Liver (tissue), 9 donors: ENCODE data around the gene HOXA3. TPM values are rescaled to one million over a fixed set of nuclear protein-coding genes. Genes with fewer than 3 reads are reported as not detected.
A peak's percentile ranks its signal among the peaks of the same experiment; 100 is the strongest.

Source experiments
- DNase-seq: peaks from one replicate; pipeline ENCODE4 v3.0.0-alpha.2; 2017; ENCODE audit warnings: low spot score
- H3K27ac ChIP-seq, 2 donors: one replicate each; pipeline ENCODE4 v1.7.0; 2013; ENCODE audit warnings: inconsistent platforms in 2 of 2, low read length in 2 of 2, control low read depth in 1 of 2, low read depth in 1 of 2, mild to moderate bottlenecking in 1 of 2
- H3K27me3 ChIP-seq, 4 donors: one replicate each; pipeline versions ENCODE4 v1.6.1 to v1.7.0; 2013; ENCODE audit warnings: low read length in 3 of 4, inconsistent platforms in 1 of 4, mild to moderate bottlenecking in 1 of 4, moderate library complexity in 1 of 4; ENCODE audit not compliant: control insufficient read depth in 4 of 4, insufficient read depth in 4 of 4
- H3K36me3 ChIP-seq, 4 donors: one replicate each; pipeline versions ENCODE4 v1.6.1 to v1.7.0; 2013; ENCODE audit warnings: low read length in 3 of 4, mild to moderate bottlenecking in 3 of 4, low read depth in 1 of 4, moderate library complexity in 1 of 4; ENCODE audit not compliant: control insufficient read depth in 4 of 4, insufficient read depth in 3 of 4
- H3K4me1 ChIP-seq, 4 donors: one replicate each; pipeline versions ENCODE4 v1.6.1 to v1.7.0; 2013; ENCODE audit warnings: low read length in 3 of 4, mild to moderate bottlenecking in 3 of 4, moderate library complexity in 1 of 4; ENCODE audit not compliant: control insufficient read depth in 4 of 4, insufficient read depth in 4 of 4
- H3K4me3 ChIP-seq, 3 donors: one replicate each; pipeline versions ENCODE4 v1.6.1 to v1.7.0; 2013; ENCODE audit warnings: low read length in 3 of 3, control low read depth in 1 of 3, low read depth in 1 of 3, mild to moderate bottlenecking in 1 of 3
- H3K9ac ChIP-seq, 2 donors: one replicate each; pipeline ENCODE4 v1.7.0; 2013; ENCODE audit warnings: low read length in 2 of 2, mild to moderate bottlenecking in 2 of 2, moderate library complexity in 2 of 2, control low read depth in 1 of 2, low read depth in 1 of 2
- H3K9me3 ChIP-seq, 4 donors: one replicate each; pipeline versions ENCODE4 v1.6.1 to v1.7.0; 2013; ENCODE audit warnings: low read length in 3 of 4; ENCODE audit not compliant: control insufficient read depth in 4 of 4
- FOXA1 ChIP-seq: IDR thresholded peaks from 2 replicates; pipeline ENCODE4 v1.6.1; 2016; ENCODE audit warnings: antibody characterized with exemption
- HNF4G ChIP-seq: IDR thresholded peaks from 2 replicates; pipeline ENCODE4 v1.6.1; 2016; ENCODE audit warnings: antibody characterized with exemption
- NR2F2 ChIP-seq: IDR thresholded peaks from 2 replicates; pipeline ENCODE4 v1.6.1; 2016; ENCODE audit warnings: antibody characterized with exemption
- REST ChIP-seq: IDR thresholded peaks from 2 replicates; pipeline ENCODE4 v1.6.1; 2016; ENCODE audit warnings: antibody characterized with exemption, mild to moderate bottlenecking
- RXRA ChIP-seq, 2 donors: IDR thresholded peaks; 2 replicates each; pipeline ENCODE4 v1.6.1; 2017 to 2018; ENCODE audit warnings: antibody characterized with exemption in 2 of 2, mild to moderate bottlenecking in 1 of 2
- TAF1 ChIP-seq: conservative IDR thresholded peaks from 2 replicates; pipeline ENCODE4 v1.6.1; 2016; ENCODE audit warnings: antibody characterized with exemption, mild to moderate bottlenecking
- ZBTB33 ChIP-seq: IDR thresholded peaks from 2 replicates; pipeline ENCODE4 v1.6.1; 2016; ENCODE audit warnings: antibody characterized with exemption
- WGBS: extraction: QIAGEN DNeasy Blood & Tissue Kit; methylation state at CpG from one replicate; pipeline ENCODE4 v1.1.7; 2013; 5-methylcytosine and 5-hydroxymethylcytosine counted together
- polyA plus RNA-seq, 2 donors: library from polyadenylated mRNA; stranded (reverse) in 1 of 2; unstranded in 1 of 2; fragments of 200-250 nt in 1 of 2; fragments of >200 nt in 1 of 2; fragmentation: Nextera tagmentation in 1 of 2; extraction: Ambion mirVana in 1 of 2; gene quantifications; one replicate each; pipeline versions ENCODE4 v1.2.1 to v1.2.3, GENCODE V29; 2013 to 2015
- total RNA-seq, 2 donors: library from RNA; depleted of rRNA; stranded (reverse); fragments of >200 nt; gene quantifications; one replicate each; pipeline ENCODE4 v1.2.3, GENCODE V29; 2014
- donor health status: healthy.
- donor health status: healthy.
- donor health status: healthy.
- donor health status: healthy.
- donor health status: healthy.

HOXA3 gene
- total and polyA plus RNA-seq, 4 donors, result 0.11 to 0.28 (median 0.20) TPM

DNA sequence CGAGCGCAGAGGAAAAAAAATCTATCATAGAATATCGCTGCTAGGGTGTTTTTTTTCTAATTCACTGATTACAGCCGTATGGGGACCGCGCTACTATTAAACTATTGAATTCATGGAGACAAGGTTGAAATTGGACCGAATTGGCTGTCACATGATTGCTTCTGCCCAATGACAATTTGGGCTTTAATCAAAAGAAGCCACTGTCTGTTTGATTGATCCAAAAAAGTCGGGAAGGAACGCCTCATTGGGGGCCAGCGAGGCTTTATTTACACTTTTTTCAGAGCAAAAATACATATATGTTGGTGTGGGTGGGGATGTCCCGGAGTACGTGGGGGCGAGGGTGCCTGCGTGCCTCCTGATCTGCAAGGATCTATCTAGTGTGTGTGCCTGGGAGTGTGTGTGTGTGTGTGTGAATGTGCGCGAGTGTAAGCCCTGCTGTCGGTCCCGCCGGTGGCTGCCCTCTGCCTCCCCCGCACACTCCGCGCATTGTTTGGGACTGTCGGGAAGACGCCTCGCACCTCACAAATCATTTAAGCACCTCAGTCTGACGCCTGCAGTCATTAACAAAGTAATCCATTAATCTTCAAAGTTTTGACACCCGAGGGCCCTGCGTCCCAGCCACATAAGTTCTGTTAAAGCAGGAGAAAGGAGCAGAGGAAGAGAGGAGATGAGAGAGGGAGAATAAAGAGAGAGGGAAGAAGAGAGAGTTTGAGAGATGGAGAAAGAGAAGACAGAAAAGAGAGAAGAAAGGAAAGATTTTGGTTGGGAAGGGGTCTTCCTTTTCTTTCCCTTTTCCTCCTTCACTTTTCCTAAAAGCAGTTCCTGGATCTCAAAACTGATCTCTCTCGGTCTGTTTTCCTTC, 49.6 kb downstream of the HOXA3 start, which contains the start of gene HOXA2:
Gene HOXA2, minus strand, starts transcription at position 103 of the 862 bp plus-strand sequence. CDS start 183 bp downstream, outside the sequence.
- DNase-seq, result no peak

GRCh38 chr7:27101957-27102580, 50.3 kb downstream of the HOXA3 start:
- peak overlapping the region in 1 of 3 donors; percentile 15 for H3K4me3 ChIP-seq
- peaks cover 0 to 33% (median 15%) of the 10 kb centered on the region in 4 donors for H3K27me3 ChIP-seq
- no peaks in the 10 kb centered on the region for H3K36me3 ChIP-seq
- TF ChIP-seq ZBTB33 (no peak), HNF4G (no peak), NR2F2 (no peak), RXRA (IDR thresholded peaks at IDR 0.05) (no peak), TAF1 (no peak), FOXA1 (no peak), REST (no peak)
- WGBS, result 8% methylated on average over 39 of the region's 39 CpGs
- H3K9me3 ChIP-seq, result no peaks in the 10 kb centered on the region
- H3K27ac ChIP-seq, result peak overlapping the region in 1 of 2 donors; percentile 51
- peaks cover 0 to 7% (median 0%) of the 10 kb centered on the region in 4 donors for H3K4me1 ChIP-seq
- no peak for DNase-seq
- no peak overlapping the region for H3K9ac ChIP-seq

More for the DNA sequence above, 49.6 kb downstream of the HOXA3 start, which contains the start of gene HOXA2:
- no peak within 1 kb of the TSS for H3K9ac ChIP-seq
- peak within 1 kb of the TSS in 1 of 3 donors; percentile 15 for H3K4me3 ChIP-seq
- H3K9me3 ChIP-seq, result no peaks in the 10 kb centered on the region
- H3K27ac ChIP-seq, result peak within 1 kb of the TSS; percentile 51 to 63
- H3K4me1 ChIP-seq, result peaks cover 0 to 7% (median 0%) of the 10 kb centered on the region in 4 donors
- TF ChIP-seq NR2F2, result no peak
- peaks cover 0 to 31% (median 15%) of the 10 kb centered on the region in 4 donors for H3K27me3 ChIP-seq
- 9% methylated on average over 29 of the region's 29 CpGs for WGBS
- no peaks in the 10 kb centered on the region for H3K36me3 ChIP-seq
